ENCODE measurements around the gene HACE1.

- TF ChIP-seq CTCF (IDR thresholded peaks at IDR 0.05; ENCODE audit: low read depth, low read length, poor library complexity, severe bottlenecking) (no peak), EZH2phosphoT487 (IDR thresholded peaks at IDR 0.05; ENCODE audit: borderline replicate concordance, low read length) (no peak)
Observed at GRCh38 chr6:104859225-104860146, at the start of gene HACE1.
